Measurements from ENCODE around the gene F2RL3. TPM values are rescaled to one million over a fixed set of nuclear protein-coding genes. Genes with fewer than 3 reads are reported as not detected.

F2RL3 gene
- total RNA-seq, 1 experiment from 2014 or later, result not detected

GRCh38 chr19:16894080-16894479, 5.3 kb downstream of the F2RL3 start:
- BruUV-seq (replicated peaks), result no TSS peak
- Histone ChIP-seq H3K9me3 (ENCODE audit: control insufficient read depth, insufficient read depth, low read depth, low read length) (no peaks in the 10 kb centered on the region), H3K4me1 (ENCODE audit: control insufficient read depth, insufficient read depth, low read length) (no peaks in the 10 kb centered on the region), H3K27me3 (ENCODE audit: control insufficient read depth, insufficient read depth, low read length) (no peaks in the 10 kb centered on the region), H3K4me3 (ENCODE audit: low read depth in 2 of 2, low read length in 2 of 2) (no peak overlapping the region), H3K36me3 (ENCODE audit: control insufficient read depth, insufficient read depth, low read length) (no peaks in the 10 kb centered on the region), H3K27ac (ENCODE audit: low read length) (no peak overlapping the region)
- POLR2A ChIA-PET, result interaction anchor here (0.8 kb wide), 1 partner anchor 256 kb away, joined by 4 read pairs; no protein-coding TSS in a partner anchor
- in situ Hi-C loops (cut with HindIII; ENCODE audit: low pct_unique_long_range_greater_than_20kb, low sequenced_read_pairs), result no loop called here
- intact Hi-C loops (cut with micrococcal nuclease; ENCODE audit: unreplicated experiment), result loop anchor here (10.0 kb wide), 1 partner anchor 119 kb away; no protein-coding TSS in a partner anchor
- no peak for TF ChIP-seq TCF7L2 (IDR thresholded peaks at IDR 0.05; ENCODE audit: low read depth, low read length)
- TF ChIP-seq CTCF (IDR thresholded peaks at IDR 0.05), result no peak
- TF ChIP-seq SIN3A (IDR thresholded peaks at IDR 0.05; ENCODE audit: borderline replicate concordance, insufficient read depth, low read depth, low read length), result no peak
- TF ChIP-seq REST (IDR thresholded peaks at IDR 0.05; ENCODE audit: insufficient read depth in 1 of 2, low read depth in 2 of 2, low read length in 1 of 2), result no peak
- TF ChIP-seq POLR2AphosphoS5 (IDR thresholded peaks at IDR 0.05; ENCODE audit: low read depth, low read length), result no peak
- CTCF ChIA-PET, result no interaction called here
- DNase-seq (ENCODE audit: low read depth, low spot score) (no peak), ATAC-seq (no peak)

- Histone ChIP-seq H3K4me3 (ENCODE audit: low read depth in 2 of 2, low read length in 2 of 2) (no peak overlapping the region; a peak in 1 of 4 replicates), H3K27me3 (ENCODE audit: control insufficient read depth, insufficient read depth, low read length) (no peaks in the 10 kb centered on the region), H3K27ac (ENCODE audit: low read length) (no peak overlapping the region), H3K9me3 (ENCODE audit: control insufficient read depth, insufficient read depth, low read depth, low read length) (no peaks in the 10 kb centered on the region), H3K36me3 (ENCODE audit: control insufficient read depth, insufficient read depth, low read length) (no peaks in the 10 kb centered on the region), H3K4me1 (ENCODE audit: control insufficient read depth, insufficient read depth, low read length) (no peaks in the 10 kb centered on the region)
- TF ChIP-seq CTCF (IDR thresholded peaks at IDR 0.05) (no peak), POLR2AphosphoS5 (IDR thresholded peaks at IDR 0.05; ENCODE audit: low read depth, low read length) (no peak), TCF7L2 (IDR thresholded peaks at IDR 0.05; ENCODE audit: low read depth, low read length) (no peak), REST (IDR thresholded peaks at IDR 0.05; ENCODE audit: insufficient read depth in 1 of 2, low read depth in 2 of 2, low read length in 1 of 2) (no peak), SIN3A (IDR thresholded peaks at IDR 0.05; ENCODE audit: borderline replicate concordance, insufficient read depth, low read depth, low read length) (no peak)
- no peak for ATAC-seq
- intact Hi-C loops (cut with micrococcal nuclease; ENCODE audit: unreplicated experiment) (loop anchor here (10.0 kb wide), 1 partner anchor 121 kb away; no protein-coding TSS in a partner anchor), in situ Hi-C loops (cut with HindIII; ENCODE audit: low pct_unique_long_range_greater_than_20kb, low sequenced_read_pairs) (no loop called here)
- ChIA-PET POLR2A (no interaction called here), CTCF (no interaction called here)
- no TSS peak for BruUV-seq (replicated peaks)
- no peak for DNase-seq (ENCODE audit: low read depth, low spot score)
Observed at GRCh38 chr19:16895467-16896145, 6.8 kb downstream of the F2RL3 start.
